HL-60/S4 treated with phorbol 12-myristate 13-acetate at 8.2 ng/mL for 4 days and 3 days (cell line): Measurements from ENCODE around the gene APLF.

Source experiments
- in situ Hi-C: fragments of 300-500 bp; cut with MboI; formaldehyde crosslinking; loops from 2 replicates; pipeline ENCODE4 v1.15.0; 2022; ENCODE audit warnings: low sequenced_read_pairs

The APLF gene

GRCh38 chr2:68469935-68470334, 2.5 kb downstream of the APLF start:
- in situ Hi-C loops: loop anchor here (25.0 kb wide), 2 partner anchors 267 to 842 kb away; partner anchors contain the start of gene ARHGAP25

GRCh38 chr2:68471385-68471784, 4.0 kb downstream of the APLF start:
- in situ Hi-C loops: loop anchor here (25.0 kb wide), 2 partner anchors 266 to 841 kb away; partner anchors contain the start of gene ARHGAP25

- in situ Hi-C loops: loop anchor here (25.0 kb wide), 2 partner anchors 264 to 839 kb away; partner anchors contain the start of gene ARHGAP25
These were observed 5.5 kb downstream of the APLF start for GRCh38 chr2:68472796-68473414.

- in situ Hi-C loops: no loop called here
These were observed 7.7 kb downstream of the APLF start for GRCh38 chr2:68475110-68475509.

- in situ Hi-C loops: no loop called here
These were observed 8.2 kb downstream of the APLF start for GRCh38 chr2:68475576-68475975.

- in situ Hi-C loops: no loop called here
These were observed 9.1 kb downstream of the APLF start for GRCh38 chr2:68476454-68476853.

- in situ Hi-C loops: no loop called here
These were observed 11.3 kb downstream of the APLF start for GRCh38 chr2:68478688-68479087.

- in situ Hi-C loops: loop anchor here (10.0 kb wide), 1 partner anchor 432 kb away; no protein-coding TSS in a partner anchor
These were observed 15.0 kb downstream of the APLF start for GRCh38 chr2:68482296-68482820.

GRCh38 chr2:68483011-68483410, 15.6 kb downstream of the APLF start:
- in situ Hi-C loops: loop anchor here (10.0 kb wide), 1 partner anchor 432 kb away; no protein-coding TSS in a partner anchor

GRCh38 chr2:68487773-68488355, 20.5 kb downstream of the APLF start:
- in situ Hi-C loops: loop anchor here (10.0 kb wide), 1 partner anchor 427 kb away; no protein-coding TSS in a partner anchor

GRCh38 chr2:68488605-68489004, 21.2 kb downstream of the APLF start:
- in situ Hi-C loops: loop anchor here (10.0 kb wide), 1 partner anchor 426 kb away; no protein-coding TSS in a partner anchor

GRCh38 chr2:68489282-68489681, 21.9 kb downstream of the APLF start:
- in situ Hi-C loops: loop anchor here (10.0 kb wide), 1 partner anchor 426 kb away; no protein-coding TSS in a partner anchor

- in situ Hi-C loops: no loop called here
These were observed 24.2 kb downstream of the APLF start for GRCh38 chr2:68491582-68491981.

GRCh38 chr2:68499133-68499532, 31.7 kb downstream of the APLF start:
- in situ Hi-C loops: no loop called here

- in situ Hi-C loops: no loop called here
These were observed 33.3 kb downstream of the APLF start for GRCh38 chr2:68500649-68501048.

- in situ Hi-C loops: no loop called here
These were observed 34.4 kb downstream of the APLF start for GRCh38 chr2:68501768-68502167.

GRCh38 chr2:68505603-68506159, 38.3 kb downstream of the APLF start:
- in situ Hi-C loops: no loop called here

GRCh38 chr2:68506170-68506569, 38.8 kb downstream of the APLF start:
- in situ Hi-C loops: no loop called here

GRCh38 chr2:68512326-68512725, 44.9 kb downstream of the APLF start:
- in situ Hi-C loops: no loop called here

GRCh38 chr2:68512966-68513365, 45.6 kb downstream of the APLF start:
- in situ Hi-C loops: no loop called here

GRCh38 chr2:68514316-68514929, 47.0 kb downstream of the APLF start:
- in situ Hi-C loops: no loop called here
